C4-2B (cell line): ENCODE measurements around the gene PTPRT.

ENCODE experiments used
- CTCF ChIP-seq: fragments of 450-650 bp; conservative IDR thresholded peaks from 2 replicates; pipeline ENCODE4 v1.5.1; 2017; ENCODE audit warnings: mild to moderate bottlenecking
- ZFX ChIP-seq: fragments of 450-650 bp; IDR thresholded peaks from 2 replicates; pipeline ENCODE4 v1.6.1; 2017

DNA sequence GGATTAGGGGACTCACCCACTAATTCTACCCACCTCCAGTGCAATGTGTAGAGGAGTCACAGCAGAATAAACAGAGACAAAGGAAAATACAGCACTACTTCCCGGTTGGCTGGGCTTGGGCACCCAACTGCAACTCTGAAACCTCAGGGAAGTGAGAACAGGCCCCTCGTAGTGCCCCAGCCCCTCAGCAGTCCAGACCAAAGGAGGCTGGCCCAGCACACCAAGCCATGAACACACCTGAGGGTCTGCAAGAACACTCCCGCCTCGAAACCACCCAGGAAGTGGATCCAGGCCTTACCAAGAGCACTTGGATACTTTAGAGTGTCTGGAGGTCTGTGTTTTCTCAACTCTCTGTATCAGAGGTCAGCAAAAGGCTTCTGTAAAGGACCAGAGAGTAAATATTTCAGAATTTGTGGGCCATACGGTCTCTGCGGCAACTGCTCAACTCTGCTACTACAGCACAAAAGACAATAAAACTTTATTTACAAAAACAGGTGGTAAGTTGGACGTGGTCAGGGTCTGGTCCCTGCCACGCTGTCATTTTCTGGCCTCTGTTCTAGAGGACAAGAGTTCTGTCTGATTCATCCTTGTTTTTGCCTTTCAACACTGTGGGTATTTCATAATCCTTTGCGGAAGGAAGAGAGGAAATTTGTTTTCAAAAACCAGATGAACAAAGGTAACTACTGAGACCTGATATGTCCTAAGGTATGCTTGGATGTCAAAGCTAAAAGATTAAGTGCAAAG lies 154.6 kb downstream of the PTPRT start:
- TF ChIP-seq CTCF (no peak), ZFX (no peak)
